MCF 10A (cell line): Measurements from ENCODE around the gene PXDC1. TPM values are rescaled to one million over a fixed set of nuclear protein-coding genes. Genes with fewer than 3 reads are reported as not detected.

Experiments
- BruUV-seq: library from RNA; stranded (reverse); fragments of 400-500 nt; replicated peaks from 2 replicates; lab custom pipeline; 2021; lab: Mats Ljungman, UMichigan
- CTCF ChIA-PET: fragments of 300-600 bp; sonication (Branson Sonifier 250); formaldehyde crosslinking; extraction: SDS; loops from one replicate; lab custom pipeline; 2021; ENCODE audit warnings: antibody characterized with exemption, inconsistent platforms; lab: Yijun Ruan, JAX
- POLR2A ChIA-PET: fragments of 300-600, 350-650 bp; sonication (Branson Sonifier 250); formaldehyde crosslinking; extraction: SDS; loops from one replicate; lab custom pipeline; 2020; ENCODE audit warnings: antibody characterized with exemption, inconsistent platforms; lab: Yijun Ruan, JAX
- DNase-seq: peaks from one replicate; pipeline ENCODE4 v3.0.0-alpha.2; 2018; ENCODE audit not compliant: unreplicated experiment
- H3K27ac Mint-ChIP-seq: one replicate; pipeline ENCODE4 v1.8.0; 2022; ENCODE audit warnings: mild to moderate bottlenecking, low read depth, mixed read lengths; ENCODE audit not compliant: unreplicated experiment
- H3K27me3 Mint-ChIP-seq: one replicate; pipeline ENCODE4 v1.8.0; 2022; ENCODE audit warnings: mixed read lengths; ENCODE audit not compliant: insufficient read depth, unreplicated experiment
- H3K36me3 Mint-ChIP-seq: one replicate; pipeline ENCODE4 v1.8.0; 2022; ENCODE audit warnings: mild to moderate bottlenecking, moderate library complexity, mixed read lengths; ENCODE audit not compliant: insufficient read depth, unreplicated experiment
- H3K4me1 Mint-ChIP-seq: one replicate; pipeline ENCODE4 v1.8.0; 2022; ENCODE audit warnings: mixed read lengths; ENCODE audit not compliant: insufficient read depth, unreplicated experiment
- H3K4me3 Mint-ChIP-seq: one replicate; pipeline ENCODE4 v1.8.0; 2022; ENCODE audit warnings: mild to moderate bottlenecking, moderate library complexity, mixed read lengths; ENCODE audit not compliant: unreplicated experiment
- H3K9me3 Mint-ChIP-seq: one replicate; pipeline ENCODE4 v1.8.0; 2022; ENCODE audit warnings: mixed read lengths; ENCODE audit not compliant: unreplicated experiment
- intact Hi-C: fragments of 100-400 bp; cut with micrococcal nuclease; formaldehyde crosslinking; loops from 2 replicates; pipeline ENCODE4 v1.14.1; 2022
- total RNA-seq: library from RNA; stranded (reverse); gene quantifications from 2 replicates; pipeline ENCODE4 v1.2.3, GENCODE V29; 2022
- TF ChIP-seq, protein P1 (sequence below): fragments of 200-600 bp; IDR thresholded peaks from one replicate; pipeline ENCODE4 v1.8.0; 2022; ENCODE audit warnings: antibody characterized with exemption, mild to moderate bottlenecking; ENCODE audit not compliant: unreplicated experiment

The PXDC1 gene
- total RNA-seq, 1 experiment from 2014 or later: 48.1 TPM

DNA sequence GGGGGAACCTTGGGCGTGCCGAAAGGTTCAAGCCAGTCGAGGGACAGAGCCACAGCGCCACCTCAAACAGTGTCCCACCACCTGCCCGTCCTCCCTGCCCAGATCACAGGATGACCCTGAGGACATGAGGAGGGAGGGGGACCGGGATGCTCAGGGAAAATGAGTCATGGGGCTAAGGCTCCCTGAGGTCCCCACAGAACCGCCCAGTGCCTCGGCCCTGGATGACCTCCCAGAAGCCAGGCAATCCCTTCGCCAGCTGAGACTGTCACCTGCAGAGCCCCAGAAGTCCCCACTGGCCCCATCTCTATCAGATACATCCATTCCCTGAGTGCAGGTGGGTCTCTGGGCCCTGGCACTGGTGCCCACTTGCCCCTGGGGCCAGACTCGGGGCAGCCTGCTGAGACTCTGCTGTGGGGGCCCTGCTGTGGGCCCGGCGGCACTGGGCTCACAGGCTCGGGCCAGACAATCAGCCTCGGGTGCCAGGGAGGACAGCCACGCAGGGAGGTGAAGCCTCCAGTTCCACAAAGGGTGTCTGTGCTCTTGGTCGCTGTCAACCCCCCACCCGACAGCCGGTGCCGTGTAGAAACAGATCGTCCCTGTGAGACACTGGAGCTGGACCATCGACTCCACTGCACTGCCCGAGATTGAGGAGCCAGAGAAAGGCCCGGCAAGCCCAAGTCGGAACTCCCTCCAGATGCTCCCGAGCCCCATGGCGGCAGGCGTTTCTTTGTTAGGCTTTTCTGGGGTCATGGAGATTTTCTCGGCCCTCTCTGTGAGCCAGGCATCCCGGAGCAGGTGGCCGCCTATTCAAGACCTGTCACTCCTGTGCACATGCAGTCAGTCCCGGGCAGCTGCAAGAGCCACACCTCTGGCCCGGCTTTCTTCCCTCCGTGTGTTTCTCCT, 26.1 kb downstream of the PXDC1 start:
- no peaks in the 10 kb centered on the region for H3K27me3 Mint-ChIP-seq
- H3K4me1 Mint-ChIP-seq: no peaks in the 10 kb centered on the region
- H3K36me3 Mint-ChIP-seq: peaks cover 66% of the 10 kb centered on the region
- CTCF ChIA-PET: interaction anchor here (0.6 kb wide), 1 partner anchor 454 kb away, joined by 3 read pairs; no protein-coding TSS in a partner anchor
- no peak overlapping the region for H3K27ac Mint-ChIP-seq
- TF ChIP-seq, protein P1, sequence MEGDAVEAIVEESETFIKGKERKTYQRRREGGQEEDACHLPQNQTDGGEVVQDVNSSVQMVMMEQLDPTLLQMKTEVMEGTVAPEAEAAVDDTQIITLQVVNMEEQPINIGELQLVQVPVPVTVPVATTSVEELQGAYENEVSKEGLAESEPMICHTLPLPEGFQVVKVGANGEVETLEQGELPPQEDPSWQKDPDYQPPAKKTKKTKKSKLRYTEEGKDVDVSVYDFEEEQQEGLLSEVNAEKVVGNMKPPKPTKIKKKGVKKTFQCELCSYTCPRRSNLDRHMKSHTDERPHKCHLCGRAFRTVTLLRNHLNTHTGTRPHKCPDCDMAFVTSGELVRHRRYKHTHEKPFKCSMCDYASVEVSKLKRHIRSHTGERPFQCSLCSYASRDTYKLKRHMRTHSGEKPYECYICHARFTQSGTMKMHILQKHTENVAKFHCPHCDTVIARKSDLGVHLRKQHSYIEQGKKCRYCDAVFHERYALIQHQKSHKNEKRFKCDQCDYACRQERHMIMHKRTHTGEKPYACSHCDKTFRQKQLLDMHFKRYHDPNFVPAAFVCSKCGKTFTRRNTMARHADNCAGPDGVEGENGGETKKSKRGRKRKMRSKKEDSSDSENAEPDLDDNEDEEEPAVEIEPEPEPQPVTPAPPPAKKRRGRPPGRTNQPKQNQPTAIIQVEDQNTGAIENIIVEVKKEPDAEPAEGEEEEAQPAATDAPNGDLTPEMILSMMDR: no peak
- H3K9me3 Mint-ChIP-seq: no peaks in the 10 kb centered on the region
- no peak for DNase-seq
- intact Hi-C loops: no loop called here
- no peak overlapping the region for H3K4me3 Mint-ChIP-seq
- POLR2A ChIA-PET: no interaction called here
- no TSS peak for BruUV-seq

DNA sequence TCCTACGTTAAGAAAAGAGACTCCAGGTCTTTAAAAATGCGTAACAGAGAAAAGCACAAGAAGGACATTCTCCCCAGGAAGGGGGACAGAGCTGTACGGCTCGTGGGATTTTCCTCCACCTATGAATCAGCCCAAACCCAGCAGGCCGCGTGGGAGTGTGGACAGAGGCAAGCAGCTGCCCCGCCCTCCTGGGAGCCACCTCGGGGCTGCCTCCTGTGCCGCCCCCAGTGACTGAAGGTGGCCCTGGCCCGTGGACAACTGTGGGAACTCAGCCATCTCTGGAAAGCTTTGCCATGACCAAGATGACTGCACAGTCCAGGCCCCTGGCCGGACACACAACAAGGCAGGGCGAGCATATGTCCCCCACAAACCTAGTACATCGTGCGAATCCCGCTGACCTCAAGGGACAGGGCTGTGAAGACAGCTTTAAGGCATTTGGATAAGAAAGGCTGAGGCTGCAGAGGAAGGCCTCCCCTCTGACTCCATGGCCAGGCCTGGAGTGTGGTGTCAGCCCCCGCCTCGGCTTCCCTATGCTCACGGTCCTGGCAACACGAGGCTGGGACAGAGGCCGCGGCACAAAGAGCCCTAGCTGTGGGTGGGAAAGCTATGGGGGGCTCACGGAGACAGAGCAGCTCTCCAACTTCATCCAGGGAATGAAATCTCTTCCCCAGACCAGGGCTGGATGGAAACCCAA, 26.9 kb downstream of the PXDC1 start:
- Mint-ChIP-seq H3K4me1 (no peaks in the 10 kb centered on the region), H3K27me3 (no peaks in the 10 kb centered on the region), H3K4me3 (no peak overlapping the region), H3K27ac (no peak overlapping the region), H3K36me3 (peaks cover 62% of the 10 kb centered on the region), H3K9me3 (no peaks in the 10 kb centered on the region)
- no peak for DNase-seq
- intact Hi-C loops: no loop called here
- ChIA-PET CTCF (interaction anchor here (1.3 to 1.7 kb wide), 2 partner anchors 8 to 445 kb away, joined by 3 to 6 read pairs; no protein-coding TSS in a partner anchor), POLR2A (no interaction called here)
- no TSS peak for BruUV-seq
- TF ChIP-seq, protein P1: no peak

DNA sequence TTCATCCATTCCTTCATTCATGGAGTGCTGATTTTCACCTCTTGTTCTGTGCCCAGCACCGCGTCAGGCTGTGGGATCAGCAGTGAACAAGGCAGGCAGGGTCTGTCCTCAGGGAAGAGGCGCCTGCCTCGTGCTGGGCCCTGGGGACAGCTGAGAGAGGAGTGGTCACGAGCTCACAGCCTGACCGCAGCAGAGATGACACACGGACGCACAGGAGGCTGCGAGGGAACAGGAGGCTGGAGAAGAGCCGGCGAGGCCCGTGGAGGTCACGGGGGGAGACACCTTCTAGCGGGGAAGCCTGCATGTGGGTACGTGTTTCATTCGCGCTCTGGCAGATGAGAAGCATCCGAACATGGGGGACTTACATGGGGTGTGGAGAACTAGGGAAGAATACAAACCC, 27.5 kb downstream of the PXDC1 start:
- TF ChIP-seq, protein P1: no peak
- POLR2A ChIA-PET: no interaction called here
- Mint-ChIP-seq H3K4me3 (no peak overlapping the region), H3K27ac (no peak overlapping the region), H3K9me3 (no peaks in the 10 kb centered on the region), H3K4me1 (no peaks in the 10 kb centered on the region), H3K27me3 (no peaks in the 10 kb centered on the region), H3K36me3 (peaks cover 56% of the 10 kb centered on the region)
- DNase-seq: no peak
- BruUV-seq: no TSS peak
- CTCF ChIA-PET: interaction anchor here (1.3 to 1.7 kb wide), 2 partner anchors 9 to 444 kb away, joined by 3 to 6 read pairs; no protein-coding TSS in a partner anchor
- intact Hi-C loops: no loop called here

DNA sequence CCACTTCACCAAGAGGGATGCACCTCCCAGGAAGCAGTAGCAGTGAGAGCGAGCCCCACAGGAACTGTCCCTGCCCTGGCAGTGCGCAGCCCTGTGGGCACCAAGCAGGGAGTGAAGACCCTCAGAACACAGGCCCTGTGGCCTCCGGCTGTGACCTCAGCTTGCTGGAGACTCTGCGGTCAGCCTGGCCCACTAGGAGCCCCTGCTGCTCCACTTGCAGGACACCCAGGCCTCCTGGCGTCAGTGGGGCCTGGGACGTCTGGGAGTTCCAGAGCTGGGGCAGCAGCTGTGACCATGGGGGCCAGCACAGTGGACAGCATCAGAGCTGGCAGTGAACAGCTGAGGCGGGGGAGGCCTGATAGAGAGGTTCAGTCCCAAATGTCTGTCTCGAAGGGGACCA, 28.3 kb downstream of the PXDC1 start:
- Mint-ChIP-seq H3K27ac (no peak overlapping the region), H3K4me3 (no peak overlapping the region), H3K36me3 (peaks cover 51% of the 10 kb centered on the region), H3K9me3 (no peaks in the 10 kb centered on the region), H3K27me3 (no peaks in the 10 kb centered on the region), H3K4me1 (no peaks in the 10 kb centered on the region)
- TF ChIP-seq, protein P1: no peak
- ChIA-PET POLR2A (no interaction called here), CTCF (interaction anchor here (1.7 kb wide), 1 partner anchor 10 kb away, joined by 6 read pairs; no protein-coding TSS in a partner anchor)
- DNase-seq: no peak
- BruUV-seq: no TSS peak
- intact Hi-C loops: no loop called here
